NCI-H345 (cell line): ENCODE measurements around the gene STPG3.

ENCODE experiments used
- DNase-seq: peaks from one replicate; lab custom pipeline; 2025; lab: John Stamatoyannopoulos, UW

Gene STPG3

DNA sequence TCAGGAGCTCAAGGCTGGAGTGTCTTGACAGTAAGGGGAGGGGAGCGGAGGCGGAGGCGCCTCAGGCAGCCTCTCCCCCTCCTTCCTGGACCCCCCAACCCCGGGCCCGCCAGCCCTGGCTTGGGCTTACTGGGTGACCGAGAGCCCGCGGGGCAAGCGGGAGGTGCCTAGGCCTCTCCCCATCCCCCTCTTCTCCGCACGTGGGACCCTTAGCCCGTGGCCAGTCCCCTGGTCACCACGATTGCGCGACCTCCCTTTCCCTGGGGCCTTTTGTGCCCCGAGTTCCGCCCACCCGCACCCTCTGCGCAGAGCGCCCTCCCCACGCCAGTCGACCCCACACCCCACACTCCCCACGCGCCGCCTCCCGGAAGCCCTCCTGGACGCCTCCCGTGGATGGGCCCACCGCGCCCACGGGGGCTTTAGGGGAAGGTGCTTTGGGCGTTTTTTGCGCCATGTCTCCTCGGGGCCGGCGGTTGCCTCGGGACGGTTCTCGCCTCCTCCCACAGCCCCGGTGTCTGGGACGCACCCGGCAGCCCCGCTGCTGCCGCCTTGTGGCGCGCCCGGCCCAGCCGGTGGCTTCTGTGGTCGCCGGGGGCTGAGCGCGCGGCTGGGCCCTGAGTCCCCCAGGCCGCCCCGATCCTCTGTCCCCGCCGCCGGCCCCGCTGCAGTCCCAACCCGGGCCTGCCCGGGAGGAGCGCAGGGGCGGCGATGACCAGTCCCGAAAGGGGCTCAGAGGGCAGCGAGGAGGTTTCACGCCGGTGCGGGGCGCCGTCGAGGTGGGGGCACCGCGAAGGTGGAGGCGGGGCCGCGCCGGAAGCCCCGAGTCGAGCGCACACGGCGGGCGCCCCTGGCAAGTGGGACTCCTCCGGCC lies 29.6 kb downstream of the STPG3 start:
- no peak for DNase-seq

DNA sequence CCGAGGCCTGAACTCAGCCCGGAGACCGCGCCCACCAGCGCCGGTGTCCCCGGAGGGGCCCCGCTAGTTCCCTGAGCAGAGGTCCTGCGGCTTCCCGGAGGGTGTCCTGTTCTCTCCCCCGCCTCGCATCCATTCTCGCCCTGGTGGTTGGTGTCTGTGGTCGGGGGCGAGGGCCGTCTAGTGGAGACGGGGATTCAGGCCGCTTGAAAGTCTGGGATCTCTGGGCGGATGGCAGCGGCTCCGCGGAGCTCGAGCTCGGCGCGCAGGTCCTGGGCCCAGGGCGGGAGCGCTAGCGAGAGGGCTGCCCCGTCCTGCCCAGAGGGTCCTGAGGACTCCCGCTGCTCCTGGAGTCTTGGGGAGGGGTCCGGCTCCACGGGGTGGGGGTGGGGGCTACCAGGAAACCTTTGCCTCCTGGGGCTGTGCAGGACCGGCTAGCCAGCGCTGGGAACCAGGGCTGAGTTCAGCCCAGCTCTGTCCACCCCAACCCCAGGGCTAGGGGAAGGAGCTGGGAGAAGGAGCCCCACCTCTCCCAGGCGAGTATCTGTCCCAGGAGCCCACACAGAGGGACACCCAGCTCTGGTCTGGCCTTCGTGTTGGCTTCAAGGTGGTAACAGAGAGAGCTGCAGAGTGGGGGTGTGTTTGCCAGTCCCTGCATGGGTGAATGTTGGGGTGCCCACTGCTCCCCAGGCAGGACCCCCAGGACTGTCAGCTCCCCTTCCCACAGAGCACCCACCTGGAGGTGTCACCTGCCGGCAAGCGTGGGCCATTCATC lies 30.4 kb downstream of the STPG3 start:
- DNase-seq: no peak

DNA sequence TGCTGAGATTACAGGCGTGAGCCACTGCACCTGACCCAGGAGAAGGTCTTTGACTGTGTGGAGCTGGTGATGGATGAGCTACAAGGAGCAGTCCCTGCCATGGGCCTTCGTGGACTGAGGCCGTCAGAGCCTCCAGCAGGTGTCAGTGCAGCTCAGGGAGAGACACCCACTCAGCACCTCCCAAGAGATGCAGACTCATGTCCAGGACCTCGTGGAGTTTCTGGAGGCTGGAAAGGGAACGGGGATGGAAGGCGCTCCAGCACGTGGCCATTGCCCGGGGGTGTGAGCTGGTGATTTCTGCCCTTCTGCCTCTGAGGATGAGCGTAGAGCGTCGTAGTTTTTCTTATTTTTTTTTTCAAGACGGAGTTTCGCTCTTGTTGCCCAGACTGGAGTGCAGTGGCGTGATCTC lies 35.9 kb downstream of the STPG3 start:
- DNase-seq: peak; percentile 67

DNA sequence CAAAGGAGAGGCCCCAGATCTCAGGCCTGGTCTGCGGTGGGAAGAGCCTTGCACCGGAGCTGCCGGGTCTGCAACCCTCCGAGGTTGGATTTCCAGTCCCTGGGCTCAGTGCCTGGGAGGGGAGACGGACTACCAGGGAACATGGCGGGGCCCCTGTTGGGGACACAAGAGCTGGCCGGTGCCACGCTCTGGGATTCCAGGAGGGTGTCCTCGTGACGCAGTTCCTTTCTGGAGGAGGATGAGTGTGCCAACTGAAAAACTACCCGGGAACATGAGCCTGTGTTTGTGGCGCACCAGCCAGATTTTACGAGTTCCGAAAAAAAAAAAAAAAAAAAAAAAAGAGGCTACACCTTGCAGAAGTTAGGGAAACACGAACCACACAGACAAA lies 42.0 kb downstream of the STPG3 start:
- no peak for DNase-seq

DNA sequence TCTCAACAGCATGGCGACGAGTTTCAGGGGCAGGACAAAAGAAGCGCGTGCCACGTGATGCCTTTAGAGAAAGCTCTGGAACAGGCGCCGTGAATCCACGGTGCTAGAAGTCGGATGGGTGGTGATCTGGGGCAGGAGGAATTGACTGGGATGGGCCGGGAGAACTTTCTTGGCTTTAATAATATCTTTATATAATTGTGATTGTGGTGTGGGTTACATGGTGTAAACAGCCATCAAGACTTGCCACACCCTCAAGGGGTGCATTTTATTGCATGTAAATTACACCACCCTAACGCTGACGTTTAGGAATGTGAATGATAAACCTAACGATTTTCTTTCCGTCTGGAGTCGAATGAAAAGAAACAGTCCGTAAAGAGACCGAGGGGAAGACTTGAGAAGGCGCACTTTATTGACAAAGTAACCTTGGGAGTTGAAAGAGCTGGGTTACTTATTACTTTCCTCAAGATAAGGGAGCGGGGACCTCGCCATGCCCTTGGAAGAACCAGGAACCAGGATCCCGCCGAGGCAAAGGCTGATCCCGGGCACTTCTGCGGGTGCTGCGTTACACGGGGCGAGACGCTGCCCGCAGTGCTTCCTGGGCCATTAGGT lies 42.5 kb downstream of the STPG3 start:
- no peak for DNase-seq

DNA sequence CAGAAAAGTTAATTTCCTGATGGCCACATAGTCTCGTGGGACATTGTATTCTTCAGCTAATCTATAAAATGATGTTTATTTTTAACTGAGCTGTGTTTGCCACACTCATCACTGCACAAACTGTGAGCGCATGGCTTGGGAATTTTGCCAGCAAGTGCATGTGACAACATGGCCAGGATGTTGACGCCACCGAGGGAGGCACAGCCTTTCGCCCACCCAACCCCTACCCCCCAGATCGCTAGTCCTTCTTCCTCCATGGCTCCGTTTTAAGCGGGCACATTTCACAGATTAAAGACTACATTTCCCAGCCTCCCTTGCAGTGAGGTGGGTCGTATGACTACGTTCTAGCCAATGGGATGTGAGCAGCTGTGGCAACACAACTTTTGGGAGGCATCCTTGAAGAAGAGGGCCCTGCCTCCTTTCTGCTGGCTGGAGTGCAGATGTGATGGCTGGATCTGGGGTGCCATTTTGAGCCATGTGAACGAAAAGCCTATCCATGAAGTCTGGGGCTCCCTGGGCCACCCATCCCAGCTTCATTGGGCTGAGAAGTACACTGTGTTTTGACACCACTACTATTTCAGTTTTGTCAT lies 43.1 kb downstream of the STPG3 start:
- peak; percentile 57 for DNase-seq

DNA sequence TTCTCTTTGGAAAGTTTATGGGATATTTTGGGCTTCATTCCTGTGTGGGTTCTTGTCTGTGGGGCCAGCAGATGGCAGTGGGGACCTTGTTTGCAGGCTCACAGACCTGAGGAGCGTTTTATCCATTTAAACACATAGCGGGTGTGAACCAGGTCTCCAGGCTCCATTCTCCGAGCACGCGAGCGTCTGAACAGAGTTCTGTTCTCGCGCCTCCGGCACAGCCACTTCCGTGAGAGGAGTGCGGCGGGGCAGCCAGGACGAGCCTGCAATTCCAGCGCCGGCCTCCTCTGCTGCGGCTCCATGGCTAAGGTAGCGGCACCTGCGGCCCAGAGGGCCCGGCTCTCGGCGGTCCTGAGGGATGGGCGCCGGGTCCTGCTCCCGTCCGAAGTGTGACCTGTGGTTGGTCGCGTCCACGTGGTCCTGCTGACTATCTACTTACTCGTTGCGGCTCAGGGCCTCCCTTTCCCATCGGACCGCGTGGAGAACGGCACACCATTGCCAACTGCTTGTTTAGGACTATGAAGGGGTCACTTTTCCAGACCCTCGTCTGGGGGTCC lies 43.7 kb downstream of the STPG3 start:
- DNase-seq: peak; percentile 28

DNA sequence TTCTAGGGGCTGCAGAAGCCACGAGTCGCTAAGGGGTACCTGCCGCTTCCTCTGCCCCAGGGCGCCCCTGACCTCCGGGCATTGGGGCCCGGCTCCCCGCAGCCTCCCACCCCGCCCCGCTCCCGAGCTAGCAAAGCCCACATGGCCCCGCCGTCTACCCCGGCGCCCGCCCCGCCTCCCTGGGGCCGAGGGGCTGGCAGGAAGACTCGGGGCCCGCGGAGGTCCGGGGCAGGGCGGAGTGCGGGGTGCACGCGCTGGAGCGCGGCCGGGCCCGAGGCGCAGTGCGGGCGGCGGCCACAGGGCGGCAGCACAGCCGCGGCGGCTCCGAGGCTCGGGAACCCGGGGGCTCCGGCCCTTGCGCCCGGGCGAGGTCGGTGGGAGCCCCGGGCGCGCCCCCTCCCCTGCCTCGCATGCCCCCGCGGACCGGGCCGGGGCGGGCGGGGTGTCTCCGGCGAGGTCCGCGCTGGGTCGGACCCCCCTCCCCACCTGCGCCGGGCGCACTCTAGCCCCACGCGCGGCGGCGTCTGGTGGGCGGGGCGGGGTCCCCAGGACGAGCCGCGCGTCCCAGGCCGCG lies 44.2 kb downstream of the STPG3 start:
- no peak for DNase-seq

DNA sequence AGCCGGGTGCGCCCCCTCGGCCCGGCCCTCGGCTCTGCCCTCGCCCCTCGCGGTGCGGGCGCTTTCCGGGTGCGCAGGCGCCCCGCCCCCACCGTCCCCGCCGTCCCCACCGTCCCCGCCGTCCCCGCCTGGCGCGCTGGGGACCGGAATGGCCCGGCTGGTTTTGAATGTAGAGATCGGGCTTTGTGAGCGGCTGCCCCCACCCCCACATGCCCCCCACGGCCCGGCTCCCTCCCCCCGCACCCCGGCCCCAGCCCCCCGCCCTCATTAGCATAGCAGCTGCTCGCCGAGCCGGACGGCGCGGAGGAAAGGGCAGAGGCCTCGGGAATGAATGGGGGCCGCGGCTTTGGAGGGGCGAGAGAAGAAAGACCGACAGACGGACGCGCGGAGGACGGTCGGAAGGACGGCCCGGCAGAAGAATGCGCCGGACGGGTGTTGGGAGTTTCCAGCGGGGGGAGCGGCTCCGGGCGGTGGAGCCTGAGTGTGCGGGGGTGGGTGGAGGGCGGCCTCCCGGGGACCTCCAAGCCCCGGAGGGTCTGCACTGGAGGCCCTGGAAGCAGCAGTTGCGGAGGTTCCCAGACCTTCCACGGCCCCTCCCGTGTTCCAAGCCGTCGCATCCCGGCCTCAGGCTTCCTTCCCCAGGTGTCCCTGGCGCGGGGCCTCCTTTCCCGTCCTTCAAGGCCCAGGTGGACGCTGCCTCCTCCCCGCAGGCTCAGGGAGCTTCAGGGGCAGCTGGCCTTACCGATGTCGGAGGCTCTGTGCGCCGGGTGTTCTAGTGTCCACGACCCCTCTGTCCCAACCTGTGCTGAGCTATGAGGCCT lies 45.0 kb downstream of the STPG3 start:
- no peak for DNase-seq

DNA sequence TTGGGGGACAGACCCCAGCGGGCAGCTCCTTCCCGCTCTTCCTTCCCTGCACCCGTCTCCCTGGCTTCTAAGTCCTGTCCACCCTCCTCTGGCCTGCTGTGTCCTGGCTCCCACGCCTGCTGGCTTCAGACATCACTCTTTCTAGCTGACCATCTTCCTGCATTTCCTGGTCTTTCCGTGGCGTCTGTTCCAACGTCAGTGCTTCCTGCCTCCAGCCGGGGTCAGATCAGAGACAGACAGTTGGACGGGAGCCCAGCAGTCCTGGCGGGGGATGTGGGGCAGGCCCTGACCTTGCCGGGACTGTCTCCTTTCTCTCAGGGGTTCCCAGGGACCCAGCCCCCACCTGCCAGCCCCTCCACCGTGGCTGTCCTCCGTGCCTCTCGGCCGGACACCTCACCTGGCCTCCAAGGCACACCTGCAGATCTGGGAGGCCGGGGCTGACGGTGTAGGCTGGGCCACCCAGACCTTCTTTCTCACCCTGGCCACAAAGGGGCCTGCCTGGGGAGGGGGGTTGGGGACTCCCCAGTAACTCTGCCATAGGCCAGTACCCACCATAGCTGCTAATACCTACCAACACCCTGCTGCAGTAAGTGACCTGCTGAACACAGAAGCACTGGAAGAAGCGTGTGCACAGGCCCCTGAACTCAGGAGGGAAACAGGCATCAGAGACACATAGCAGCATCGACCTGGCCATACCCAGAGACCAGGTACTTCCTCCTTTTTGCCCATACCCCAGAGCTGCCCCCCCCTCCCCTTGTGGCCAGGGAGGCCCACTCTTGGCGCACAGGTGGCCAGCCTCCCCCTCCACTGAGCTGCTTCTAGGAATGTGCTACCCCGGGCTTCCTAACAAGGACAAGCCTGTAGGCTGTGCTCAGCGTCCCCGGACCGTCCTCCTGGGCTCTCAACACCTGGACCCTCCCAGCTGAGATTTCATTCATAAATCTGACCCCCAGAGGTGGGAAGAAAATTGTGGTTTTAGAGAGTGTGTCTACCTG lies 45.9 kb downstream of the STPG3 start:
- DNase-seq: no peak

DNA sequence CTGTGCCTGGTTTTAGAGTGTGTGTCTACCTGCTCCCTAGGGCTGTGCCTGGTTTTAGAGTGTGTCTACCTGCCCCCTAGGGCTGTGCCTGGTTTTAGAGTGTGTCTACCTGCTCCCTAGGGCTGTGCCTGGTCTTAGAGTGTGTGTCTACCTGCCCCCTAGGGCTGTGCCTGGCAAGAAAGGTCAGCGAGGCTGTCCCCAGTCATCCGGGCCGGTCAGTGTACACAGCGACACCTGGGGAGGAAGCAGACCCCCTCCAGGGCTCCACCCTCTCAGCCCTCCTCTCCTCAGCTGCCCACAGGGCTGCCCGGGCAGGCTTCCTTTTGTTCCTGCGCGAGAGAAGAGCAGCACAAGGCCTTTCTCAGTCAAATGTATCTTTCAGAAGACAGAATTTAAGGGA lies 46.9 kb downstream of the STPG3 start:
- DNase-seq: no peak

DNA sequence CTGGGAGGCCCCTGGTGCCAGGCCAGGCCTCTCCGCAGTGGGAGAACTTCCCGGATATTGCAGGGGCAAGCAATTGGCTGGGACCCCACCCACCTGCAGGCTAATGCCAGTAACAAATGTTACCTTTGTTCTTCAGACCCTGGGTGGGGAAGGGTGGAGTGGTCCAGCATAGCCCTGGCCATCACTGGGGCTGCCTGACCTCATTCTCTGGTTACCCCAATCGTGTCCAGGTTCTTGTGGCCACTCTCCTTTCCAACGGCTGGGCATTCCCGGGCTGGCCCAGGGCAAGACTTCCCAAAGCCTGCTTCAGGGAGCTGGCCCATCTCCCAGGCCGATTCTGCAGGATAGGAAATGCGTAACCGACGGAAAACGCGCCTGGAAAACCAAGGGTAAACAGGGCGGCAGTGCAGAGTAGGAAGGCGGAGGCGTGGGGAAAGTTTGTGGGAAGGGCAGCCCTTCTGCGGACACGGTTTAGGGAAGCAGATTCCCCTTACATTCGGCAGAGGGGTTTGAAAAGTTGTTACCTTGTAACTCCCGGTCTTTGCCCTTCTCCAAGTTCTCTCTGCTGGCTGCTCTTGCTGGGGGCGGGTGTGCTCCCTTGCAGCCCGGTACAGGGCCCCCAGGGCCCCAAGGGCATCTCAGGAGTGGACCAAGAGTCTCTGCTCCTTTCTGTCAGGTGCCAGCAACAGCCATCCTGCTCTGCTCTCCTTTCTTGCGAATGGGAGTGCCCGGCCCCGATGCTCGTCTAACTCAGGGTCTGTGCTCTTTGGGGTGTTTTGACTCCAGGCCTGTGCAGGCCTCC lies 47.5 kb downstream of the STPG3 start:
- DNase-seq: no peak

DNA sequence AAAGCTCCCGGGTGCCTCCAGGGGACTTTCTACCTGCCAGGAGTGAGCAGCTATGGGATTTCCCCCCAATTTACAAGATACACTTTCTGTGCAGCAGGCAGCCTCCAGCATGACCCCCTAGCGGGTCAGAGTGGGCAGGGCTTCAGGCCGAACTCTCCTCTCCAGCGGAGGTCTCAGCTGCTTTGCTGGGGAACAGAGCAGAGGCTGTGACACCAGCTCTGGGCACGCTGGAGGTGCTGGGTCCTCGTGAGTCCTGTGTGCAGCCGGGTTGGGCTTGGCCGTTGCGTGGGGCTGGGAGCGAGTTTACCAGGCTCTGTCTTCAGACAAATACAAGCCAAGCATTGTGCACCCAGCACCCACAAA lies 48.1 kb downstream of the STPG3 start:
- DNase-seq: no peak

DNA sequence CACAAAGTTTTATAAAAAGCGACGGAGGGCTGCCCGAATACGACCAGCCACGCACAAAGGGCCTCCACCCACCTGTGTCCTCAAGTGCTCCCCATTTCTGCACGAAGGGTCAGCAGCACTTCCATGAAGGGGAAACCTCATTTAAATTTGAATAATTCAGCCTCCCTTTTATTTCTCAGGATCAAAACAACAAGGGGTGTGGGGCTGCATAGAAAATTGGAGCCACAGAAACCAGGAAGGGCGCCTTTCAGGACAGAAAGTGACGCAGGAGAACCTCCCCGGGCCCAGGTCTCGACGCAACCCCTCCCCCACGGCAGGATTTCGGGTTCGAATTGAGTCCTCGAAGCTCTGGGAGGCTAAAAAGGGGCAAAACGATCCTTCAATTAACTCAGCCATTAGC lies 48.9 kb downstream of the STPG3 start:
- DNase-seq: no peak

DNA sequence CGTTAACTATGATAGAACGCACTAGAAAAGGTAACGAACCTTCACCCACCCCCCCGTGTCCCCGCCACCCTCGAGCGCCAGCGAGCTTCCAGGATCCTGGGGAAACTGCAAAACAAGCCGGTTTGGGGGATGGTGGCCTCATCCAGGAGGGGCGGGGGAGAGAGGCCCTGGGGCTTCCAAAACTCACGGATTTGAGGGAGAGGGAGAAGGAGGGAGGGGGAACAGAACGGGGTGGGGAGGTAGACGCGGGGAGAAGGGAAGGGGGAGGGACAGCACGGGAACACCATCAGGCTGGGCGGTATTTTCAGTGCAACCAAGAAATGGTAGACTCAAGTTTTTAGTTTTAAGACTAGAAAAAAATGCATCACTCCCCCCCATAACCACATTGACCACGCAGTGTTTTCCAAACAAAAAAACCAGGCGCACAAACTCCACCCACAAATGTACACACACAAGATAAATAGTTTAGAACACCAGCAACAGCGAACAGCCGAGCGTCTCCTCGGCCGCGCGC lies 49.5 kb downstream of the STPG3 start:
- no peak for DNase-seq

DNA sequence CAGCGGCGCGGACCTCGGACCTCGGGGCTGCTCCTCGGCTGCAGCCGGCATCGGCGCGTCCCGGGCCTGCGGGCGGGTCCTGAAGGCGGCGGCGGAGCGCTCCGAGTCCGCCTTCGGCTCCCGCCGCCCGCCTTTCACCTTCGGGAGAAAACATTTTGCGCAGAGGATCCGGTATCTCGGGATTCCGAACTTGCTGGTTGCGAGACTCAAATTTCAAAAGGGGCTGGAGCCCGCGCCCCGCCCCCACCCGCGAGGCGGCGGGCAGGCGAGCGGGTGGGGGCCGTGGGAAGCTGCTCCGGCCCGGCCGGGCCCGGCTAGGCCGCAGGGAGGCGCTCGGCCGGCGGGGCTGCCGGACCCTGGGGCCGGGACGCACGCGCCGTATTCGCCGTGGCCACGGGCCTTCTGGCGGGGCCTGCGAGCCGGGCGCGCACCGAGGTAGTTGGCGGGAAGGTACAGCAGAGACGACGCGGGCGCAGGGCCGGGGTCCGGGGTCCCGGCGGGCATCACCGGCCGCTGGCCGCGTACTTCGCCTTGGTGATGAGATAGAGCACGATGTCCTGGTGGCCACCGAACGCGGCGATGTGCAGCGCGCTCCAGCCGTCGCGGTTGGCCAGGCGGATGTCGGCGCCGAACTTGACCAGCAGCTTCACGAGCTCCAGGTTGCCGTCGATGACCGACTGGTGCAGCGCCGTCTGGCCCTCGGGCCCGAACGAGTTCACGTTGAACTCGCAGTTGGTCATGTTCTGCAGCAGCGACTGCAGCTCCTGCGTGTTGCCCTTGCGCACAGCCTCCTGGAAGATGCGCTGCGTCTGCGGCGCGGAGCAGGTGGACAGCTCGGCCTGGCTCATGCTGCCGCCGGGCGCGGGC lies 50.2 kb downstream of the STPG3 start:
- DNase-seq: peak; percentile 32

DNA sequence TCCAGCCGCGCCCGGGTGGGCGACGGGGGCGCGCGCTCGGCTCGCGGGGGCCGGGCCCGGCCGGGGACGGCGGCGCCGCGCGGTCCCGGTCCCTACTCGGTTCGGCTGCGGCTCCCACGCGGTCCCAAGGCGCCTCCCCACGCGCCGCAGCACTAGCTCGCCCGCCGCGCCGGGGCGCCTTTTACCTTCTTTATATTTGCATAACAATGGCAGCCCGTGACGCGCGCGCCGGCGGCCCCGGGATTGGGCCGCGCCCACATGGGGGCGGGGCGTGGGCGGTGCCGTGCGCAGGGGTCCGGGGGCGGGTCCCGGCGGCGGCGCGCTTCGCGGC lies 51.0 kb downstream of the STPG3 start, which contains the start of gene NRARP:
Gene NRARP (minus strand): TSS at position 154 of the 331 bp plus-strand sequence. CDS start 343 bp downstream, outside the sequence.
- peak; percentile 82 for DNase-seq
